ENCODE data around the gene GMDS.

DNA sequence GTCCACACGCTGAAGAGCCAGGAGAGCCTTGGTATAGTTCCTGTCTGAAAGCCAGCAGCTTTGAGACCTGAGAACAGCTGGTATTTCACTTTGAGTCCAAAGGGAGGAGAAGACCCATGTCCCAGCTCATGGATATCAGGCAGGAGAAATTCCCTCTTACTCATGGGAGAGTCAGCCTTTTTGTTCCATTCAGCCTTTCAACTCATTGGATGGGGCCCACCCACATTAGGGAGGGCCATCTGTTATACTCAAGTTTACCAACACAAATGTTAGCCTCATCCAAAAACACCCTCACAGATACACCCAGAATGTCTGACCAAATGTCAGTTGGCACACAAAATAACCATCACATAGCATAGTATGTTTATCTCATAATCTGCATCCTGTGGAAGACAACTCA is 80.1 kb downstream of the GMDS start:
- TF ChIP-seq JUNB (IDR thresholded peaks at IDR 0.05; ENCODE audit: unreplicated experiment) (no peak), EZH2 (IDR thresholded peaks at IDR 0.05; ENCODE audit: low read depth, unreplicated experiment) (no peak), POLR2AphosphoS5 (IDR thresholded peaks at IDR 0.05; ENCODE audit: low read depth) (no peak)
- TF ChIP-seq, protein P1, sequence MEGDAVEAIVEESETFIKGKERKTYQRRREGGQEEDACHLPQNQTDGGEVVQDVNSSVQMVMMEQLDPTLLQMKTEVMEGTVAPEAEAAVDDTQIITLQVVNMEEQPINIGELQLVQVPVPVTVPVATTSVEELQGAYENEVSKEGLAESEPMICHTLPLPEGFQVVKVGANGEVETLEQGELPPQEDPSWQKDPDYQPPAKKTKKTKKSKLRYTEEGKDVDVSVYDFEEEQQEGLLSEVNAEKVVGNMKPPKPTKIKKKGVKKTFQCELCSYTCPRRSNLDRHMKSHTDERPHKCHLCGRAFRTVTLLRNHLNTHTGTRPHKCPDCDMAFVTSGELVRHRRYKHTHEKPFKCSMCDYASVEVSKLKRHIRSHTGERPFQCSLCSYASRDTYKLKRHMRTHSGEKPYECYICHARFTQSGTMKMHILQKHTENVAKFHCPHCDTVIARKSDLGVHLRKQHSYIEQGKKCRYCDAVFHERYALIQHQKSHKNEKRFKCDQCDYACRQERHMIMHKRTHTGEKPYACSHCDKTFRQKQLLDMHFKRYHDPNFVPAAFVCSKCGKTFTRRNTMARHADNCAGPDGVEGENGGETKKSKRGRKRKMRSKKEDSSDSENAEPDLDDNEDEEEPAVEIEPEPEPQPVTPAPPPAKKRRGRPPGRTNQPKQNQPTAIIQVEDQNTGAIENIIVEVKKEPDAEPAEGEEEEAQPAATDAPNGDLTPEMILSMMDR (conservative IDR thresholded peaks at IDR 0.05; ENCODE audit: low read depth in 2 of 2): no peak
